IMR-90 (cell line): ENCODE measurements around the gene FUBP1. TPM values are rescaled to one million over a fixed set of nuclear protein-coding genes. Genes with fewer than 3 reads are reported as not detected.

Experiments used
- ATAC-seq: fragments of 200-7000 bp; cut with Tn5 transposase; 2 replicates; pipeline ENCODE4 v1.9.1; 2020; ENCODE audit warnings: low read depth, mild to moderate bottlenecking, moderate library complexity
- BruUV-seq: library from RNA; stranded (reverse); fragments of 400-500 nt; replicated peaks from 2 replicates; lab custom pipeline; 2021; lab: Mats Ljungman, UMichigan
- CTCF ChIA-PET: fragments of 300-600 bp; formaldehyde crosslinking; extraction: SDS; loops from one replicate; lab custom pipeline; 2021; ENCODE audit warnings: antibody characterized with exemption; lab: Yijun Ruan, JAX
- POLR2A ChIA-PET: fragments of 300-600 bp; sonication (Branson Sonifier 250); formaldehyde crosslinking; loops from one replicate; lab custom pipeline; 2022; ENCODE audit warnings: antibody characterized with exemption; ENCODE audit not compliant: unreplicated experiment; lab: Charles Lee
- DNase-seq: peaks from one replicate; pipeline ENCODE4 v3.0.0; 2013
- H2AFZ ChIP-seq: replicated peaks from 2 replicates; pipeline ENCODE3; 2013; ENCODE audit warnings: low read length, mild to moderate bottlenecking; ENCODE audit not compliant: poor library complexity
- H2AK5ac ChIP-seq: 2 replicates; pipeline ENCODE4 v1.6.1; 2013; ENCODE audit warnings: low read depth, low read length, inconsistent platforms
- H2AK9ac ChIP-seq: replicated peaks from 2 replicates; pipeline ENCODE3; 2013; ENCODE audit warnings: mild to moderate bottlenecking, low read depth, low read length, moderate library complexity; ENCODE audit not compliant: poor library complexity
- H2BK120ac ChIP-seq: 2 replicates; pipeline ENCODE4 v1.6.1; 2013; ENCODE audit warnings: low read depth, low read length, inconsistent platforms
- H2BK15ac ChIP-seq: 3 replicates; pipeline ENCODE4 v1.6.1; 2013; ENCODE audit warnings: low read depth, low read length, inconsistent platforms
- H2BK20ac ChIP-seq: 2 replicates; pipeline ENCODE4 v1.6.1; 2013; ENCODE audit warnings: low read depth, mild to moderate bottlenecking, inconsistent platforms, low read length, moderate library complexity
- H2BK5ac ChIP-seq: 2 replicates; pipeline ENCODE4 v1.6.1; 2013; ENCODE audit warnings: mild to moderate bottlenecking, low read depth, low read length, inconsistent platforms; ENCODE audit not compliant: poor library complexity, severe bottlenecking
- H3K14ac ChIP-seq: replicated peaks from 2 replicates; pipeline ENCODE4 v1.6.1; 2013; ENCODE audit warnings: low read depth, low read length, inconsistent platforms
- H3K18ac ChIP-seq: 2 replicates; pipeline ENCODE4 v1.6.1; 2013; ENCODE audit warnings: low read depth, low read length, control low read depth
- H3K23ac ChIP-seq: 2 replicates; pipeline ENCODE4 v1.6.1; 2013; ENCODE audit warnings: low read depth, low read length, inconsistent platforms
- H3K27ac ChIP-seq: 2 replicates; pipeline ENCODE4 v1.5.1; 2013; ENCODE audit warnings: mild to moderate bottlenecking, control low read depth, low read length; ENCODE audit not compliant: insufficient read depth
- H3K27me3 ChIP-seq: 2 replicates; pipeline ENCODE4 v1.6.1; 2013; ENCODE audit warnings: low read length; ENCODE audit not compliant: control insufficient read depth, insufficient read depth
- H3K36me3 ChIP-seq: 2 replicates; pipeline ENCODE4 v1.6.1; 2013; ENCODE audit warnings: low read length, mixed read lengths; ENCODE audit not compliant: control insufficient read depth, insufficient read depth
- H3K4ac ChIP-seq: 2 replicates; pipeline ENCODE4 v1.6.1; 2013; ENCODE audit warnings: low read depth, low read length, inconsistent platforms
- H3K4me1 ChIP-seq: 2 replicates; pipeline ENCODE4 v1.6.1; 2013; ENCODE audit warnings: low read length, mixed read lengths; ENCODE audit not compliant: control insufficient read depth, insufficient read depth
- H3K4me2 ChIP-seq: 2 replicates; pipeline ENCODE4 v1.6.1; 2013; ENCODE audit warnings: low read depth, mild to moderate bottlenecking, control low read depth, low read length, moderate library complexity
- H3K4me3 ChIP-seq: 2 replicates; pipeline ENCODE4 v1.5.1; 2013; ENCODE audit warnings: low read depth, mild to moderate bottlenecking, control low read depth, low read length, moderate library complexity; ENCODE audit not compliant: insufficient read depth
- H3K56ac ChIP-seq: 2 replicates; pipeline ENCODE4 v1.6.1; 2013; ENCODE audit warnings: low read length, inconsistent platforms; ENCODE audit not compliant: insufficient read depth; ENCODE audit errors: extremely low read depth
- H3K79me1 ChIP-seq, 2 experiments: 2 replicates each; pipeline ENCODE4 v1.6.1; 2013; ENCODE audit warnings: low read length in 2 of 2, inconsistent platforms in 1 of 2, low read depth in 1 of 2
- H3K9ac ChIP-seq: 2 replicates; pipeline ENCODE4 v1.6.1; 2013; ENCODE audit warnings: low read depth, low read length, control low read depth
- H3K9me1 ChIP-seq: 2 replicates; pipeline ENCODE4 v1.6.1; 2013; ENCODE audit warnings: low read length, inconsistent platforms; ENCODE audit not compliant: insufficient read depth
- H3K9me3 ChIP-seq: 2 replicates; pipeline ENCODE4 v1.6.1; 2013; ENCODE audit warnings: low read length; ENCODE audit not compliant: control insufficient read depth, insufficient read depth
- H4K20me1 ChIP-seq: 2 replicates; pipeline ENCODE4 v1.6.1; 2013; ENCODE audit warnings: low read length, inconsistent platforms; ENCODE audit not compliant: insufficient read depth
- H4K5ac ChIP-seq: 2 replicates; pipeline ENCODE4 v1.6.1; 2013; ENCODE audit warnings: mild to moderate bottlenecking, low read depth, low read length, control low read depth
- H4K8ac ChIP-seq, 2 experiments: 2 replicates each; pipeline ENCODE4 v1.6.1; 2013; ENCODE audit warnings: low read depth in 2 of 2, low read length in 2 of 2, control low read depth in 1 of 2, inconsistent platforms in 1 of 2
- H4K91ac ChIP-seq: 2 replicates; pipeline ENCODE4 v1.6.1; 2013; ENCODE audit warnings: low read depth, low read length, inconsistent platforms; ENCODE audit not compliant: insufficient read depth
- BHLHE40 ChIP-seq: fragments of 150-350 bp; IDR thresholded peaks from 2 replicates; pipeline ENCODE4 v1.6.1; 2016; ENCODE audit warnings: mild to moderate bottlenecking, low read depth, low read length
- CEBPB ChIP-seq: IDR thresholded peaks from 2 replicates; pipeline ENCODE4 v1.6.1; 2012; ENCODE audit warnings: low read depth, low read length, improper control_type of control experiment
- CHD1 ChIP-seq: IDR thresholded peaks from 2 replicates; pipeline ENCODE4 v1.6.1; 2012; ENCODE audit warnings: low read depth, low read length, improper control_type of control experiment
- CTCF ChIP-seq: conservative IDR thresholded peaks from 2 replicates; pipeline ENCODE4 v1.5.1; 2012; ENCODE audit warnings: mild to moderate bottlenecking, low read depth, low read length, improper control_type of control experiment
- ELK1 ChIP-seq: fragments of 150-350 bp; IDR thresholded peaks from 2 replicates; pipeline ENCODE4 v1.6.1; 2016; ENCODE audit warnings: low read depth, mild to moderate bottlenecking, low read length, moderate library complexity, borderline replicate concordance
- FOS ChIP-seq: fragments of 150-350 bp; IDR thresholded peaks from 2 replicates; pipeline ENCODE4 v1.6.1; 2016; ENCODE audit warnings: low read depth, low read length
- MAFK ChIP-seq: IDR thresholded peaks from 2 replicates; pipeline ENCODE4 v1.6.1; 2012; ENCODE audit warnings: low read depth, low read length, improper control_type of control experiment
- MAZ ChIP-seq: IDR thresholded peaks from 2 replicates; pipeline ENCODE4 v1.6.1; 2012; ENCODE audit warnings: low read depth, mild to moderate bottlenecking, low read length, improper control_type of control experiment, moderate library complexity, borderline replicate concordance
- MXI1 ChIP-seq: IDR thresholded peaks from 2 replicates; pipeline ENCODE4 v1.6.1; 2012; ENCODE audit warnings: low read depth, mild to moderate bottlenecking, low read length, moderate library complexity, borderline replicate concordance
- NFE2L2 ChIP-seq: fragments of 150-350 bp; IDR thresholded peaks from 2 replicates; pipeline ENCODE4 v1.6.1; 2016; ENCODE audit warnings: low read depth, mild to moderate bottlenecking, low read length
- POLR2A ChIP-seq: IDR thresholded peaks from 2 replicates; pipeline ENCODE4 v1.6.1; 2012; ENCODE audit warnings: mild to moderate bottlenecking, low read depth, low read length
- RAD21 ChIP-seq: IDR thresholded peaks from 2 replicates; pipeline ENCODE4 v1.6.1; 2012; ENCODE audit warnings: low read length, improper control_type of control experiment
- RCOR1 ChIP-seq: IDR thresholded peaks from 2 replicates; pipeline ENCODE4 v1.6.1; 2012; ENCODE audit warnings: mild to moderate bottlenecking, low read length, improper control_type of control experiment; ENCODE audit not compliant: insufficient replicate concordance
- RFX5 ChIP-seq: IDR thresholded peaks from 2 replicates; pipeline ENCODE4 v1.8.0; 2012; ENCODE audit warnings: low read depth, mild to moderate bottlenecking, low read length, moderate library complexity
- SMC3 ChIP-seq: fragments of 150-350 bp; IDR thresholded peaks from 2 replicates; pipeline ENCODE4 v1.6.1; 2016; ENCODE audit warnings: low read depth, mild to moderate bottlenecking, antibody characterized with exemption, low read length, moderate library complexity
- WGBS, 2 experiments: methylation state at CpG; one replicate each; pipeline versions ENCODE4 v1.1.5 to v1.1.7; 2013; ENCODE audit warnings: missing lambda C conversion rate in 2 of 2; ENCODE audit not compliant: insufficient read length in 1 of 2; ENCODE audit errors: extremely low coverage in 2 of 2; 5-methylcytosine and 5-hydroxymethylcytosine counted together
- dilution Hi-C: fragments of 300-500 bp; cut with HindIII; formaldehyde crosslinking; loops from one replicate; pipeline ENCODE4 v1.14.3; 2018; ENCODE audit warnings: low sequenced_read_pairs; ENCODE audit not compliant: unreplicated experiment
- in situ Hi-C: fragments of 300-500 bp; cut with MboI; formaldehyde crosslinking; loops from 3 replicates; pipeline ENCODE4 v1.14.3; 2019; ENCODE audit warnings: low sequenced_read_pairs, inconsistent platforms, mixed read lengths
- intact Hi-C: fragments of 100-400 bp; cut with micrococcal nuclease; formaldehyde crosslinking; loops from 2 replicates; pipeline ENCODE4 v1.10.0; 2022
- polyA plus RNA-seq, 3 experiments: library from polyadenylated mRNA; depleted of rRNA; stranded (reverse); fragments of >200 nt; gene quantifications; 2 replicates each; pipeline ENCODE4 v1.2.3, GENCODE V29; 2012; ENCODE audit warnings: low replicate concordance in 1 of 3
- total RNA-seq: library from RNA; depleted of rRNA; stranded (reverse); fragments of >200 nt; gene quantifications from 2 replicates; pipeline ENCODE4 v1.2.3, GENCODE V29; 2012
- TF ChIP-seq, protein P1 (sequence below): fragments of 150-350 bp; IDR thresholded peaks from 2 replicates; pipeline ENCODE4 v1.6.1; 2017; ENCODE audit warnings: mild to moderate bottlenecking, antibody characterized with exemption, low read length, low read depth

FUBP1 gene
- total and polyA plus RNA-seq, 2 of the 4 experiments (the other 2 are of a cell fraction): 94.7 to 129 TPM

- no peaks in the 10 kb centered on the region for H3K9me3 ChIP-seq
- WGBS, 2 experiments: no CpG with 5 or more reads among the region's 3 CpGs
- no peak overlapping the region for H4K5ac ChIP-seq
- H3K4me3 ChIP-seq: no peak overlapping the region
- H3K23ac ChIP-seq: no peak overlapping the region
- no peak overlapping the region for H4K8ac ChIP-seq
- H3K36me3 ChIP-seq: peaks cover 10% of the 10 kb centered on the region
- H3K4me2 ChIP-seq: peak overlapping the region; percentile 64; the same call in 1 of the 2 replicates
- no peak overlapping the region for H2BK120ac ChIP-seq
- H4K91ac ChIP-seq: no peak overlapping the region
- peaks cover 5 to 33% of the 10 kb centered on the region in 2 experiments; a peak in 3 of 4 replicates for H3K79me1 ChIP-seq
- H2AFZ ChIP-seq: no peak overlapping the region
- H3K4ac ChIP-seq: no peak overlapping the region
- dilution Hi-C loops (no loop called here), intact Hi-C loops (no loop called here), in situ Hi-C loops (no loop called here)
- H3K27ac ChIP-seq: no peak overlapping the region
- no peak for TF ChIP-seq RAD21
- no peak for TF ChIP-seq CTCF
- no peak for TF ChIP-seq CHD1
- TF ChIP-seq SMC3: no peak
- no peak for TF ChIP-seq CEBPB
- TF ChIP-seq ELK1: no peak
- no peak for TF ChIP-seq RCOR1
- no peak for TF ChIP-seq MAFK
- no peak for TF ChIP-seq NFE2L2
- no peak for TF ChIP-seq BHLHE40
- no peak for TF ChIP-seq POLR2A
- TF ChIP-seq FOS: no peak
- TF ChIP-seq MAZ: no peak
- TF ChIP-seq MXI1: no peak
- TF ChIP-seq RFX5: no peak
- TF ChIP-seq, protein P1, sequence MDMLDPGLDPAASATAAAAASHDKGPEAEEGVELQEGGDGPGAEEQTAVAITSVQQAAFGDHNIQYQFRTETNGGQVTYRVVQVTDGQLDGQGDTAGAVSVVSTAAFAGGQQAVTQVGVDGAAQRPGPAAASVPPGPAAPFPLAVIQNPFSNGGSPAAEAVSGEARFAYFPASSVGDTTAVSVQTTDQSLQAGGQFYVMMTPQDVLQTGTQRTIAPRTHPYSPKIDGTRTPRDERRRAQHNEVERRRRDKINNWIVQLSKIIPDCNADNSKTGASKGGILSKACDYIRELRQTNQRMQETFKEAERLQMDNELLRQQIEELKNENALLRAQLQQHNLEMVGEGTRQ: no peak
- ATAC-seq (no peak), DNase-seq (no peak)
- no peak overlapping the region for H3K14ac ChIP-seq
- no peak overlapping the region for H2BK15ac ChIP-seq
- H2BK5ac ChIP-seq: peak overlapping the region; percentile 33
- ChIA-PET POLR2A (no interaction called here), CTCF (interaction anchor here (0.7 kb wide), 1 partner anchor 9 kb away, joined by 3 read pairs; no protein-coding TSS in a partner anchor)
- H4K20me1 ChIP-seq: peaks cover 3% of the 10 kb centered on the region; the same call in 1 of the 2 replicates
- H2AK5ac ChIP-seq: no peak overlapping the region
- H3K18ac ChIP-seq: no peak overlapping the region
- no peak overlapping the region for H3K9ac ChIP-seq
- H3K4me1 ChIP-seq: peaks cover 6% of the 10 kb centered on the region
- H2AK9ac ChIP-seq: no peak overlapping the region
- H2BK20ac ChIP-seq: no peak overlapping the region
- no peak overlapping the region for H3K56ac ChIP-seq
- H3K27me3 ChIP-seq: no peaks in the 10 kb centered on the region
- no peaks in the 10 kb centered on the region for H3K9me1 ChIP-seq
- no TSS peak for BruUV-seq
These were observed 31.0 kb upstream of the FUBP1 start for GRCh38 chr1:78009836-78010235.
